Gastroesophageal sphincter (tissue), 3 donors: ENCODE data around the gene KLHL29.

Experiments
- EP300 ChIP-seq: sonication (generic); formaldehyde crosslinking; IDR thresholded peaks from one replicate; pipeline ENCODE4 v1.6.1; 2017; ENCODE audit warnings: antibody characterized with exemption, mild to moderate bottlenecking
- TF ChIP-seq, protein P1 (sequence below), 4 experiments: fragments of 200-600 bp in 2 of 4; fragments of 450-650 bp in 2 of 4; sonication (generic) in 1 of 4; IDR thresholded peaks; one replicate each; pipeline ENCODE4 v1.5.1; 2017 to 2019; ENCODE audit warnings: antibody characterized with exemption in 4 of 4, mild to moderate bottlenecking in 2 of 4, moderate library complexity in 2 of 4

- TF ChIP-seq, protein P1, sequence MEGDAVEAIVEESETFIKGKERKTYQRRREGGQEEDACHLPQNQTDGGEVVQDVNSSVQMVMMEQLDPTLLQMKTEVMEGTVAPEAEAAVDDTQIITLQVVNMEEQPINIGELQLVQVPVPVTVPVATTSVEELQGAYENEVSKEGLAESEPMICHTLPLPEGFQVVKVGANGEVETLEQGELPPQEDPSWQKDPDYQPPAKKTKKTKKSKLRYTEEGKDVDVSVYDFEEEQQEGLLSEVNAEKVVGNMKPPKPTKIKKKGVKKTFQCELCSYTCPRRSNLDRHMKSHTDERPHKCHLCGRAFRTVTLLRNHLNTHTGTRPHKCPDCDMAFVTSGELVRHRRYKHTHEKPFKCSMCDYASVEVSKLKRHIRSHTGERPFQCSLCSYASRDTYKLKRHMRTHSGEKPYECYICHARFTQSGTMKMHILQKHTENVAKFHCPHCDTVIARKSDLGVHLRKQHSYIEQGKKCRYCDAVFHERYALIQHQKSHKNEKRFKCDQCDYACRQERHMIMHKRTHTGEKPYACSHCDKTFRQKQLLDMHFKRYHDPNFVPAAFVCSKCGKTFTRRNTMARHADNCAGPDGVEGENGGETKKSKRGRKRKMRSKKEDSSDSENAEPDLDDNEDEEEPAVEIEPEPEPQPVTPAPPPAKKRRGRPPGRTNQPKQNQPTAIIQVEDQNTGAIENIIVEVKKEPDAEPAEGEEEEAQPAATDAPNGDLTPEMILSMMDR (IDR thresholded peaks at IDR 0.05) = no peak
- TF ChIP-seq EP300 = no peak
Measured at GRCh38 chr2:23495661-23496114, 110.7 kb downstream of the KLHL29 start.
